Endothelial cell of umbilical vein (primary cell): Measurements from ENCODE around the gene RNFT2.

Experiments
- POLR2A ChIP-seq: IDR thresholded peaks from 2 replicates; pipeline ENCODE4 v1.6.1; 2012; ENCODE audit warnings: low read depth, mild to moderate bottlenecking, control low read depth, low read length
- TF ChIP-seq, protein P1 (sequence below), 2 donors: IDR thresholded peaks; 1 replicate in 1 of 2; 2 replicates in 1 of 2; pipeline ENCODE4 v1.5.1; 2011; ENCODE audit warnings: low read length in 2 of 2, mild to moderate bottlenecking in 2 of 2, moderate library complexity in 2 of 2, control low read depth in 1 of 2, inconsistent platforms in 1 of 2, low read depth in 1 of 2; ENCODE audit not compliant: insufficient read depth in 1 of 2; ENCODE audit errors: extremely low read depth in 1 of 2

GRCh38 chr12:116843085-116843484 is 105.0 kb downstream of the RNFT2 start:
- TF ChIP-seq, protein P1, sequence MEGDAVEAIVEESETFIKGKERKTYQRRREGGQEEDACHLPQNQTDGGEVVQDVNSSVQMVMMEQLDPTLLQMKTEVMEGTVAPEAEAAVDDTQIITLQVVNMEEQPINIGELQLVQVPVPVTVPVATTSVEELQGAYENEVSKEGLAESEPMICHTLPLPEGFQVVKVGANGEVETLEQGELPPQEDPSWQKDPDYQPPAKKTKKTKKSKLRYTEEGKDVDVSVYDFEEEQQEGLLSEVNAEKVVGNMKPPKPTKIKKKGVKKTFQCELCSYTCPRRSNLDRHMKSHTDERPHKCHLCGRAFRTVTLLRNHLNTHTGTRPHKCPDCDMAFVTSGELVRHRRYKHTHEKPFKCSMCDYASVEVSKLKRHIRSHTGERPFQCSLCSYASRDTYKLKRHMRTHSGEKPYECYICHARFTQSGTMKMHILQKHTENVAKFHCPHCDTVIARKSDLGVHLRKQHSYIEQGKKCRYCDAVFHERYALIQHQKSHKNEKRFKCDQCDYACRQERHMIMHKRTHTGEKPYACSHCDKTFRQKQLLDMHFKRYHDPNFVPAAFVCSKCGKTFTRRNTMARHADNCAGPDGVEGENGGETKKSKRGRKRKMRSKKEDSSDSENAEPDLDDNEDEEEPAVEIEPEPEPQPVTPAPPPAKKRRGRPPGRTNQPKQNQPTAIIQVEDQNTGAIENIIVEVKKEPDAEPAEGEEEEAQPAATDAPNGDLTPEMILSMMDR (IDR thresholded peaks at IDR 0.05; ENCODE audit: extremely low read depth in 1 of 2, insufficient read depth in 1 of 2, low read depth in 1 of 2, low read length in 2 of 2), result no peak
- TF ChIP-seq POLR2A, result no peak
